Activated T-cell treated with anti-CD3 and anti-CD28 coated beads for 48 hours (primary cell): Measurements from ENCODE around the gene LNPEP.

ENCODE experiments used
- DNase-seq: peaks from one replicate; pipeline ENCODE4 v3.0.0-alpha.2; 2020; ENCODE audit warnings: low read depth

The LNPEP gene

DNA sequence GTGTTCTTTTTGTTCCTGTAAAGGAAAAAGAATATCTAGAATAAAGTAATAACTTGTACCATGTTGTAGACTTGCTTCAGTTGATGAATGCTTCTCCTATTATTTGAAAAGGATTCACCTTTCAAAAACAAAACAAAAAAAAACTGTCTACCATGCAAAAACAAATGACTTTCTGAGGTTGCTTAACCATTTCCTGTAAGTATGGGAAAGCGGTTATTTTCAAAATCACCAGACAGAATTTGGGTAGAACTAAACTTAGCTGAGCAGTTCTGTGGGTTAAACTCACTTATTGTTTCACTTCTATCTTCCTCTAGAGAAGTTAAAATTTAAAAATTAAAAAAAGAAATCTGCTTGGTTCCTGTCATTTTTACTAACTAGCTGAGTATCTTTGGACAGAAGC is 25.2 kb downstream of the LNPEP start:
- no peak for DNase-seq

DNA sequence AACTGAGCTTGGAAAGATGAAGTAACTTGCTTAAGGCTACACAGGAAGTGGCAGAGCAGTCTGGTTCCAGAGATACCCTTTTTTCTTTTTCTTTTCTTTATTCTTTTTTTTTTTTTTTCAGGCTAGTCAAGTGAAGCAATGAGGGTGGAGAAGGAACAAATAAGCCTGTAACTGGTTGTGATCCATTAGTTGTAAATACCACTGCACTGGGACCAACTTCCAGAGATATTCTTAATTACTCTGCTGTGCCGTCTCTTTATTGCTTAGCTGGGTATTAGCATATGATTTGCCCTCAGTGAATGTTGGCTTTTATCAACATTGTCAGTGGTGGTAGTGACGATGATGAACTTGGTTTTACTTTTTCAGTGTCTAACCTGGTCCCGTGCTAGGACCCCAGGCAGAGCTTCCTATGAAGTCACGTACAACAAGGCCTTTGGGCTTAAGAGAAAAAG is 26.7 kb downstream of the LNPEP start:
- DNase-seq = no peak

DNA sequence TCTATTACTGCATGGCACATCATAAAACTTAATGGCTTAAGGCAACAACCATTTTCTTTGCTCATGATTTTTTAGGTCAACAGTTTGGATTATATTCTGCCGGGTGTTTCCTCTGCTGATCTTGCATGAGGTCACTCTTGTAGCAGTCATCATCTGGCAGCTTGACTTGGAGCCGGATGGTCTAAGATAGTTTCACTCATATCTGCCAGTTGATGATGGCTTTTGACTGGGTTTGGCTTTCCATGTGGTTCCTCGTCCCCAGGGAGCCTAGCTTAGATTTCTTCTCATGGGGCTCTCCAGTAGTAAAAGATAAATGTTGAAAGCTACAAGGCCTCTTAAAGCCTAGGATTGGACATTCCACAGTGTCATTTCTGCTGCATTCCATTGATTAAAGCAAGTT is 27.4 kb downstream of the LNPEP start:
- DNase-seq = no peak

DNA sequence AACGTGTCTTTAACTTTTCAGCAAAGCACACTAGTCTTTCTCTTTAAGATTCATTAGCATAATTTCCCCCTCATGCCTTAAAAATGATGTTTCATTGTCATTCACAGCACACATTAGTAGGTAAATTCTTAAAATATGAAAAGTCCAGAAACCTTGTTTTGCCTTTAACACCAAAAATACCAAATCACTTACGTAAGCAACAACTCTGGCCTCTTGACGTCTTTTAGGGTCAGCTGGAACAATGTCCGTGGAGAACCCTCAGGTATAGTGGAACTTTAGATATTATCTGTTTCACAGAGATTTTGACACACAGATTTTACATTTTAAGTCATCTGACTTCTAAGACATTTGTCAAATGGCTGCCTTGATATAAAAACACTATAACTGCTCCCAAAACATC is 30.9 kb downstream of the LNPEP start:
- no peak for DNase-seq

DNA sequence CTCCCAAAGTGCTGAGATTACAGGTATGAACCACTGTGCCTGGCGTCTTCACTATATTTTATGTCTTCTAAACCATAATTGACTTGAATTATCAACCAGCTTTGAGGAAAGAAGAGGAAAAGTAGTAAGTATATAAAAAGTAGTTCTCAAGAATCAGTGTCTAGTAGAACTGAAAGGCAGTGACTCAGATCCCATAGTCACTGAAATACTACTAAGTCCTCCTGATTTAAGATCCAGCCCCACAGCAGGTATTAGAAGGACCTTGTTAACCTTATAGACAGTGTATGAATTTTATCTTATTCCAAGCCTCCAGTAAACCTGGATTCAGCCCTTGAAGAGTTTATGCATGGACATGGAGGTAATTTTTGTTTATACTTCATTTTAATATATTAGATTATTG is 31.5 kb downstream of the LNPEP start:
- no peak for DNase-seq

DNA sequence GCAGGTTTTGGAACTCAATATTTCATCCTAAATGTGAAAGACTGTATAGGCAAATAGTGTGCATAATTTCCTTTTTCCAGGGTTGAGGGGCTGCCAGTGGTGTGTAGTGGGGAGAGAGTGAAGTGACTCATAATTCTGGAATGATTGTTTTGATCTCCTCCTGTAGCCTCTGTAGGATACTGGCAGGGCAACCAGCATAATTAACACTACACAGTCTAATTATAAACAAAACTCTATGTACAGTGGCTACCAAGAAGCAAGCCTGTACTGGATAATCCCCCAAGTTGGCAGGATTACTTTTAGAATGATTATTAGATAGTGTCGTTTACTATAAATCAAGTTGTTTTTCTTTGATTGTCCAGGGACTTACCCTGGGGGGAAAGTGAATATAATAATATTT is 32.2 kb downstream of the LNPEP start:
- no peak for DNase-seq

DNA sequence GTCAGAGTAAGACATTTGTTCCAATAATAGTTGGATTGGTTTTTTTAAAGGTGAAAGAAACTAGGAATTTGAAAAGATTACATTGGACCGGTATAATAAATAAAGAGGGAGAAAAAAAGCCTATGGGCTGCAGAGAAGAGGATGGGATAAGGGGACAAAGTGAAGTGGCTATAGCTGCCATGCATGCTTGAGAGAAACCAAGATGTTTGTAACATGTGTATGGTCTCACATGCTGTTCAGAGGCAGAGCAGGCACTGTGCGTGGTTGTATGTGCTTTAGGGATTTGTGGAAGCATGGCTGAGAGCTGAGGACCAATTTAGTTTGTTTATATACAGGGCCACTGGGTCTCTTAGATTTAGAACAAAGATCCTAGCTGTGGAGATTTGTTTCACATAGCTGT is 32.7 kb downstream of the LNPEP start:
- DNase-seq = no peak

DNA sequence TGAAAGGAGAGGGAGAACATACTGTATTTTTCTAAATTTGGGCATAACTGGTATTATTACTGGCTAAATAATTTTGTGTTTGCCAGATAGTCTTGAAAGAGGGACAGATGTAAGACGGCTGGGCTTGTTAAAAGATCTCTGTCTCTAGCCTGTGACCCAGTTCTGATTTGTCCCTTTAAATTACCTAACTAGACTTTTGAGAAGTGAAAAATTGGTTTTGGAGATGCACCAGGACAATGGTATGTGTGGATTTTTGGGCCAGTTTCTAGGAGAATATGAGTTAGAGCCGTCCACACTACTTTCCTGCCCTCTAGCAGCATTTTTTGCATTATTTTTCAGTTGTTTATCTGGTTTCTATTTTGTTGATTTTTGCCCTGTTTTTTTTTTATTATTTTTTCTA is 33.5 kb downstream of the LNPEP start:
- DNase-seq = no peak

DNA sequence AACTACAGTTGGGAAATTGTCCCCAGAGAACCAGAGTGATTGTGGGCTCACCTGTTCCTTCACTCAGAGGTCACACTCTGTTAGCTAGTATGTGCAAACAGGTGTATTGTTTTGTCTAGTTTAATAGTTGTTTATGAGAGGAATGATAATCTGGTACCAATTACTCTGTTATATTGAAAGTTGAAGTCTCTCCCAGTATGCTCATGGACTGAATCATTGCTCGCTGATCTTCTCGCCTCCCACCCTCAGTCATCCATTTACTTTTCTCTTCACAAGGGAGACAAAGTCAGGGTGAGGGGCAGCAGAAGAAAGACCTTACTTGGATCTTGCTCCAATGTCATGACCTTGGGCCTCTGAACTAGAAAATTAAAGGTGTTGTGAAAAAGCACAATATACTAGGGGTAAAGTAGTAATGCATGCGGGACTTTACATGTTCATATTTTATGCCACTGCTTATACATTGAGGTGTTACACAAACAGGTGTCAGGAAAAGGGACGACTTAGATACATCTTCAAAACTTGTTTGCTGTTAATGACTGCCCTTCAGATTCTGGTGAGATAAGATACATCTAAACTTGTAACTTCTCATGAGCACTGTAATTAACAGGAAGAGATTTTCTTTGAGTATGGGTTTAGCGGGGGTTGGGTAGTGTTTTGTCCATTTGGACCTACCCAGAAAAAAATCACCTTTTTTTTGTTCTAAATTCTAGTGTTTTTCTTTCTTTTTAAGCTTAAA is 36.9 kb downstream of the LNPEP start:
- no peak for DNase-seq

DNA sequence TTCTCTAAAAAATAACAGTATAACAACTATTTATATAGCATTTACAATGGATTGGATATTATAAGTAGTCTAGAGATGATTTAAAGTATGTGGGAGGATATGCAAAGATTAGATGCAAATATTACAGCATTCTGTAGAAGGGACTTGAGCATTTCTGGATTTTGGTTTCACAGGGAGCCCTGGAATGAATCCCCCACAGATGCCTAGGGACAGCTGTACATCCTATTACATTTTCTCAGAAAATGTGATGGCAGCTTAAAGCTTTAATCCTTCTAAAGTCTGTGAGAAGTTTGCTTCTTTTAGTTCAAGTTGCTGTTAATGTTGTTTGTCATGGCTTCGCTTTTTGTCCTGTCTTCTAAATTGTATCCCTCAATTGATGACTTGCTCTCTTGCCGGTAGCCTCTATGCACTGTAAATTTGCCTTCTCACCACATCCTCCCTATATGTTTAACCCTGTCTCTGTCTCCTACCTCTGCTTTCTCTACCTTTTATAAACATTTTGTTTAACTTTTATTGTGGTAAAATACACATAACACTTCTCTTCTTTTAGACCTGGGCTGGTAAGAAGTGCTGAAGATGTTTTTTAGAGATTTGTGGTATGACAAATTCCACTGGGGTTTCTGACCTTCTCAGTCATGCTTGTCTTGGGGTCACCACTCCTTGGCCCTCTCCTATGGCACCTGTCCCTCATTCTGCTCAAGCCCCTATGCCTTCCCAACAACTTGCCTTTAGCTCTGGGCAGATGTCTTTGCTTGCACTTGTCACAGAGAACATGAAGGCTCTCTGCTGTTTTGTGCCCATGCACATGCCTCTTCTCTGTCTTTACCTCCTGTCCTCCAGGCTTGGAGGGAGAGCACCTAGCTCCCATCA is 37.9 kb downstream of the LNPEP start:
- no peak for DNase-seq

DNA sequence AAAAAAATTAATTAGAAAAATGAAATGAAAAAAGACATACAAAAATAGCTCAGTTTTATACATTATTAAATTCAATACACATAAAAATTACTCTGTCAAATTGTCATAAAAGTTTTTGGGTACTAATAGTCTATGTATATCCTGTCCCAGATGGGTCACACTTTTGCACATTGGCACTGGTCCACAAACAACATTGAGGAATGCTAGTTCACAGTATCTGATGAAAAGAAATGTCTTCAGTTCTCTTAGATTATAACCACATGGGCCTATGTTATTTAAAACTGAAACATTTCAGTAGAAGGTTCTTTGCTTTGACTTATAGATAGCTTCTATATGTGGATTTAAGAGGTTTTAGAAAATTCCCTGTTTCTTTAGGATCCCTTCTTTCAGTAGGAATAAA is 39.8 kb downstream of the LNPEP start:
- no peak for DNase-seq

DNA sequence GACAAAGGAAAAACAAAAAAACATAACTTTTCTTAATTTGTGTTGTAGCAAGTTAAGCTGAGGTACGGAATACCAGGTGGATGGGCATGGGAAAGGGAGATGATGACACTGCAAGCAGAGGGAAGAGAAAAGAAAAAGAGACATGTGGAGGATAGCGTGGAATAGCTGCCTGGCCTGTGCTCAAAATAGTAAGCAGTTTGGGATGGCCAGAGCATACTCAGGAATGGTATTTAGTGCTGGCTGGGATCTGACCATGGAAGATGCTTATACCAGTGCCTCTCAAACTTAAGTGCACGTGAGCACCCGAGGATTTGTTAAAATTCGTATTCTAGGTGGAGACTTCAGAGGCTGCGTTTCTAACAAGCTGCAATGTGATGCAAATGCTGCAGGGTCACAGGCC is 41.3 kb downstream of the LNPEP start:
- DNase-seq = no peak

DNA sequence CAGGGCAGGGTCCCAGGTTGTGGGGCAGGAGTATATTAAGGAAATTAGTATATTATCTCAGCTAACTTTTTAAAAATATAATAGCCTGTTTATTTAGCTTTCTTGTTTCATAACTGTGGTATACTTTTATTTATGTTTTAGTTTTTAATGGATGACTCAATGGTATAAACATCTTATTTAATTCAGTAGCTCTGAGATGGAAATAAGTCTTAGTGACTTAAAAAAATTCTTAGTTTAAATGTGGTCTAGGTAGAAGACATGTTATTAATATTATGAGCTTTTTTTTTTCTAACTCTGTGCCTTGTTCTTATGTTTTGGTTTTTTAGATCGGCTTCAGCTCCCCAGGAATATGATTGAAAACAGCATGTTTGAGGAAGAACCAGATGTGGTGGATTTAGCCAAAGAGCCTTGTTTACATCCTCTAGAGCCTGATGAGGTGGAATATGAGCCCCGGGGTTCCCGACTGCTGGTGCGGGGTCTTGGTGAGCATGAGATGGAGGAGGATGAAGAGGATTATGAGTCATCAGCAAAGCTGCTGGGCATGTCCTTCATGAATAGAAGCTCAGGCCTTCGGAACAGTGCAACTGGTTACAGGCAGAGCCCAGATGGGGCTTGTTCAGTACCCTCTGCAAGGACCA is 43.1 kb downstream of the LNPEP start:
- no peak for DNase-seq

DNA sequence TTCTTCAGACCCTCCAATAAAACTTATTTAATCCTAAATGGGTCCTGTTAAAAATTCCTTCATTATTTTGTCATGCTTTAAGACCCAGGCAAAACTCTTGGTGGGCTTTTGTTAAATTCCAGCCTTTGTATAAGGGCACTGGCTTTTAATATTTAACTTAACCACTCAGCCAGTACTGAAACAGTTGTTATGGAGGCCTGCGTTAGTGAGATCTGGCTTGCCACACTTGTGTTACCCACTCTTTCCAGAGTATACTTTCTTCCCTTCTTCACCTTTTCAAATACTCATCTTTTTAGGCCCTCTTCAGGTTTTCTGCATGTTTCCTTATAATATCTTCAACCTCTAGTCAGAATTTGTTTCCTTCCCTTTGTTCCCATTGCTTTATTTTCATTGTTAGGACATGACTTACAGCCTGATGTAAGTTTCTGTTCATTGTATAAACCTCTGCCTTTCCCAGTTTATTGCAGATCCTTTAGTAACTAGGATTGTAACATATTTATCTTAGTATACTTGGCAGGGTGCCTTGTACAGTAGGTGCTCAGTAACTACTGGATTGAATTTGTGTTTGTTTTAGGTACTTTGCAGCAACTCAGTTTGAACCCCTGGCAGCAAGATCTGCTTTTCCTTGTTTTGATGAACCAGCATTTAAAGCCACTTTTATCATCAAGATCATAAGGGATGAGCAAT is 48.8 kb downstream of the LNPEP start:
- no peak for DNase-seq

DNA sequence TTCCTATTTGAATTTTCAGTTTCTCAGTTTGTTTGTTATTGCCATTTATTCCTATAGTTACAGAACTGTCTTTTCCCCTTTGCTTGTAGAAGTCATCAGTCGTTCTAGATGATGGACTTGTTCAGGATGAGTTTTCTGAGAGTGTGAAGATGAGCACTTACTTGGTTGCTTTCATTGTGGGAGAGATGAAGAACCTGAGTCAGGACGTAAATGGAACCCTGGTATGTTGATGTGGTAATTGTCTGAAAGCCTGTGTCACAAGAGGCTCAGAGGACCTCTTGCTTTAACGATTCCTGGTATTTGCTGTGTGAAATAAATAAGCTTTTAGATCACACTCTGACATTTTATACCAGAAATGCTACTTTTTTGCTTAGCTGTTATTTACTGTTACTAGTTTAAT is 50.6 kb downstream of the LNPEP start:
- DNase-seq = no peak

DNA sequence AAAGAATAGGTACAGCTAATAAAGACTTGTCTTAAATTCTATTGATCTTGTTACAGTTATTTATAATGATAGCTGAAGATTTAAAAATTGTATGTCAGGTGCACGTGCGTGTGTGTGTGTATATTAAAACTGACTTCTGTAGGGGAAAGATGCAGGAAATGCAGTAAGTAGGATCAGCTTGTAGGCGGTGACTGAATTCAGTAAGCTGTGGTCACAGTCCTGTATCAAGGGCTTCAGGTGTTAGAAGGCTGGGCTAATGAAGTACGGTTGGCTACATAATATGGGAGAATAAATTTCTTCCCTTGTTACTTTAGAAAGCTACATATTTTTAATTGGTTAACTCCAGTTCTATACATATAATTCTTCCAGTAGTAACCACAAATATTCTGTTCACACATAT is 54.2 kb downstream of the LNPEP start:
- no peak for DNase-seq

DNA sequence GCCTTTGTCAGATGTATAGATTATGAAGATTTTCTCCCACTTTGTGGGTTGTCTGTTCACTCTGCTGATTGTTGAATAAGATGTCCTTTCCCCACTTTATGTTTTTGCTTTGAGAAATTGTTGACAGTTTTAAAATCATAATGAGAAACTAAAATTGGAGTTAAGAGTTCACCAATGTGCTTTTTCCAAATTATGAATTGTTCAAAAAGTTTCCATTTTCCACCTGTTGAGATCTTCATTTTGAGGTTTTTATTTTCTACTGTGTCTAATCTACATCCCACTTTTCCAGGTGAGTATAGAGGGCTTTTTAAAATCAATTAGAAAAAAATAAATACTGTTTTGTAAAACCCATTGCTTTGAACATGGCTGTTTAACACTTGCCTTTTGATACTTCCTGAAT is 55.8 kb downstream of the LNPEP start:
- no peak for DNase-seq

DNA sequence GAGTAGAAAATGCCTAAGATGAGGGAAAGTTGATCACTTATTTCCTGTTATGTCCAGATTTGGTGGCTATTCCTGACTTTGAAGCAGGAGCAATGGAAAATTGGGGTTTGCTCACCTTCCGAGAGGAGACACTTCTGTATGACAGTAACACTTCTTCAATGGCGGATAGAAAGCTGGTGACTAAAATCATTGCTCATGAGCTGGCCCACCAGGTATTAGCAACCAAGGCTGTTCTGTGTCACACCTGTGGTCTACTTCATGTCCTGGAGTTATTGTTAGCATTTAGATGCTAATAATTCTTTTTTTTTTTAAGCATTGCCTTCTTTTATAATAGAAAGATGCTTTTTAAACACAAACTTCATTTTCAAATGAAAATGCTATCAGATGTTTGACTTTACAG is 57.9 kb downstream of the LNPEP start:
- no peak for DNase-seq

DNA sequence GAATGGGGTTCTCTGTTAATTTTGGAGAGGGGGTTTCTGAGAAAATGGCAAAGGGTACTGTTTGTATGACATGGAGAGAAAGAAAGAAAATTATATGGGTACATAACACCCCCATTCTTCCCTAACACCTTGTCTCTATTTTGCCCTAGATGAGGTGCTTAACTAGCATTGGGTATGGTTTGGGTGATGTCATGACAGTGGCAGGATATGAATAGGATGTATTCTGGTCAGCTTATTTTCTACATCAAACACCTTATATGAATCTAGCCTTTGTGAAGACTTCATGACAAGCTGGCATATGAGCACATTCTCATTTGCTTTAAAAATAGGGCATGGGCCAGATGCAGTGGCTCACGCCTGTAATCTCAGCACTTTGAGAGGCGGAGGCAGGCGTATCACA is 58.6 kb downstream of the LNPEP start:
- DNase-seq = no peak

DNA sequence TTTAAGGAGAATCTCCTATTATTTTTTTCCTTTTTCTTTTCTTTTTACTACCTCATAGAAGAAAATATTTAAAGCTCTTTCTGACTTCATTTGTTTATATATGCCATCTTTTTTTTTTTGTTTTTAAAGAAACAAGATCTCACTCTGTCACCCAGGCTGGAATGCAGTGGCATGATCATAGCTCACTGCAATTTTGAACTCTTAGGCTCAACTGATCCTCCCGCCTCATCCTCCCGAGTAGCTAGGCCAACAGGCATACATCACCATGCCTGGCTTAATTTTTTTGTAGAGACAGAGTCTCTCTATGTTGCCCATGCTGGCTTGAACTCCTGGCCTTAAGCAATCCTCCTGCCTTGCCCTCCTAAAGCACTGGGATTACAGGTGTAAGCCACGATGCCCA is 59.5 kb downstream of the LNPEP start:
- DNase-seq = no peak

DNA sequence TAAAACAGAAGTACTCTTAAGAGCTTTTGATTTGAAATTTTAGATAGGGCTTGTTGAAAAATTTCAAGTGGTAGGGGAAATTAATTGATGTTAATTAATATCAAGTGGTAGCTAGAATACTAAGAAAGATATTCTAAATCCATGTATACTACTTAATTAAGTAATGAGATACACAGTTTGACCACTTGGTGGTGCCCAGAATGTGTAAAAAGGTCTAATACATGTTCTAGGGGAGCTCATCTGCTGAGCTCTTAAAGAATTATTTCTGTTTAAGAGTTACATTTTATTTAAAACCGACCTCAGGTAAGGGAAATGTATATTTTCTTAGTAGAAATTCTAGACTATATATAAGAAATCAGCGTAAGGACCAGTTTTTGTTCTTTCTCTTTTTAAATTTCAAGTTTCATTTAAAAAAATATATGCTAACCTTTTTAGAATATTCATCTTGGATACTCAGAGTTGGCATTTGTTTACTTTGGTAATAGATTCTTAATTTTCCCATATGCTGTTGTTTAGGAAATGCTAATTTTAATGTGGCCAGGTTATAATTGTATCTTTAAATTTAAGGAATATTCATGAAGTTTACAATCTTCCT is 61.5 kb downstream of the LNPEP start:
- no peak for DNase-seq

DNA sequence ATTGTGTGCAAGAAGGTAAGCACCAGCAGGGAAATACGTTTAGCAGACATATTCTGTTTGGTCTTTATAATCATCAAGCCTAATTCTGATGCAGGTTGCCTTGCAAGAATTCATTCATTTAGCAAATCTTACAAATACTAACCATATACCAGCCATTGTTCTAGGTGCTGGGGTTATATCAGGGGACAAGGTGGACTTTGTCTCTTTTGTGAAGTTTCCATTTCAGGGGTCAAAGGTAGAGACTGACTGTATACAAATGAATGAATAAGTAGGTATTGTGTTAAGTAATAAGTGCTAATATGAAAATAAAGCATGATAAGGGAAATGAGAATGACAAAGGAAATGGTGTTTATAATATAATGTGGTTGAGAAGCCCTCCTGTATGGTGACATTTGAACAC is 64.0 kb downstream of the LNPEP start:
- no peak for DNase-seq
